ENCODE data around the gene C20orf141.
"Not testable (repeated sequence)": the region's sequence is repeated elsewhere in the genome, so short reads cannot be mapped to it uniquely, and the experiment has no call there.

Gene C20orf141

DNA sequence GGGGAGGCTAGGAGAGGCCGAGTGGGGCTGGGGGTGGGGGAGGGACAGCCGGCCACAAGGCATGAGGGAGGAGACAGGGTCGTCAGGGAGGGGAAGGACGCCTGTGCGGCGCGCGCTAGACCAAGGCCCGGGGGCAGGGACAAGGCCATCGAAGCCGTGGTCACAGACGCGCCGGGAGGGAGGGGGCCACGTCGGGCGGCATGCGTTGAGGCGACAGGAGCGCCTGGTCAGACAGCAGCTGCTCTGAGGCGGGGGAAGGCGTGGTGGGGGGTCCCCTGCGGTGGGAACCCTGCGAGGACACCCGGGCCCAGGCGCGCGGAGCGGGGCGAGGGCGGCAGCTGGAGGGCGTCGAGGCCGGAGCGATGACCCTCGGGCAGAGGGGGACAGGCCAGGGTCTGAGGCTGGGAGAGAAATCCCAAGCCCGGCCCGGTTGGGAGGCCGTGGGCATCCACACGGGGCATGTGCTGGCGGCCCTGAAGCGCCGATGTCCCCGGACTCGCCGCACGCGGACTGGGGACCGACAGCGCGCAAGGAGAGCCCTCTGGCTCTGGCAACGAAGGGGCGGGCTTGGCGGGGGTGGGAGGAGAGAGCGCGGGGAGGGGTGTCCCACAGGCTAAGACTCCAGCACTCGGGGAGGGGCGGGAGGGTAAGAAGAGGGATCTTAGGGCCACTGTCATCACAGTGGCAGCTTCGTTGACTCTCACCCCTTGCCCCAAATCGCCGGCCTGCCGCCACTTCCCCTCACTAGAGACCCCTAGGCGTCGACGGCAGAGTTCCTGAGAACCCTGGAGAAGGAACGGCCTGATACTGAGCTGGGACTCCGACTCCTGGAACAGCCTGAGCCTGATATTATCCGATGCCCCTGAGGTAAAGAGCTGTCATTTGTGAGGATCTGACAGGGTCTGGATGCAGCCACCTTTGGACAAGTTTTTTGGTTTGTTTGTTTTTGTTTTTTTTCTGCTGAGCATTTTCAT, 6.4 kb downstream of the C20orf141 start:
- Histone ChIP-seq H3K27me3 (ENCODE audit: control insufficient read depth in 1 of 2, insufficient read depth in 2 of 2, low read length in 2 of 2) (peaks cover 16 to 20% of the 10 kb centered on the region in 2 donors), H3K4me3 (ENCODE audit: low read depth in 1 of 2, low read length in 2 of 2) (no peak overlapping the region), H3K36me3 (ENCODE audit: control insufficient read depth in 1 of 2, insufficient read depth in 2 of 2, low read length in 2 of 2) (no peaks in the 10 kb centered on the region), H3K9ac (ENCODE audit: low read depth in 1 of 2, low read length in 2 of 2) (no peak overlapping the region), H3K27ac (ENCODE audit: low read depth, low read length) (no peak overlapping the region), H3K9me3 (ENCODE audit: control insufficient read depth in 1 of 2, low read length in 2 of 2) (no peaks in the 10 kb centered on the region), H3K4me1 (ENCODE audit: control insufficient read depth in 1 of 2, insufficient read depth in 2 of 2, low read length in 2 of 2) (no peaks in the 10 kb centered on the region)

DNA sequence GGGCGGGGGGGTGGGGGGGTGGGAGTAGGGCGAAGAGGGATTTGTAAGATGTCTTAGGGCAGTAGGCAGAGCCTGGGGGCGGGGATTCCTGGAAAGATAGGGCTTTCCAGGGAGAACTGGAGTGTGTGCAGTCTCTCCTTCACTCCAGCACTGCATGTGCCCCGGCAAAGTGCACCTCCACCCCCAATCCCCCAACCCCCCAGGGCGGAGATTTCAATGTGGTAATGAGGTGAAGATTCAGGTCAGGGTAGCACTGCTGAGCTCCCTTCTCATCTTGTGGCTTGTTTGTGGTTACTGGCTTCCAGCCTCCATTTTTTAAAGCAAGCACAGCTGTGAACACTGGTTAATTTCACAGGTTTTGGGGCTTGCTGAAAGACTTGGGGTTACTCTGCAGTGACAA, 7.3 kb downstream of the C20orf141 start:
- H3K27me3 ChIP-seq (ENCODE audit: control insufficient read depth in 1 of 2, insufficient read depth in 2 of 2, low read length in 2 of 2): peaks cover 18 to 27% of the 10 kb centered on the region in 2 donors
- no peak overlapping the region for H3K4me3 ChIP-seq (ENCODE audit: low read depth in 1 of 2, low read length in 2 of 2)
- no peaks in the 10 kb centered on the region for H3K9me3 ChIP-seq (ENCODE audit: control insufficient read depth in 1 of 2, low read length in 2 of 2)
- H3K4me1 ChIP-seq (ENCODE audit: control insufficient read depth in 1 of 2, insufficient read depth in 2 of 2, low read length in 2 of 2): no peaks in the 10 kb centered on the region
- H3K9ac ChIP-seq (ENCODE audit: low read depth in 1 of 2, low read length in 2 of 2): no peak overlapping the region
- no peak overlapping the region for H3K27ac ChIP-seq (ENCODE audit: low read depth, low read length)
- no peaks in the 10 kb centered on the region for H3K36me3 ChIP-seq (ENCODE audit: control insufficient read depth in 1 of 2, insufficient read depth in 2 of 2, low read length in 2 of 2)

DNA sequence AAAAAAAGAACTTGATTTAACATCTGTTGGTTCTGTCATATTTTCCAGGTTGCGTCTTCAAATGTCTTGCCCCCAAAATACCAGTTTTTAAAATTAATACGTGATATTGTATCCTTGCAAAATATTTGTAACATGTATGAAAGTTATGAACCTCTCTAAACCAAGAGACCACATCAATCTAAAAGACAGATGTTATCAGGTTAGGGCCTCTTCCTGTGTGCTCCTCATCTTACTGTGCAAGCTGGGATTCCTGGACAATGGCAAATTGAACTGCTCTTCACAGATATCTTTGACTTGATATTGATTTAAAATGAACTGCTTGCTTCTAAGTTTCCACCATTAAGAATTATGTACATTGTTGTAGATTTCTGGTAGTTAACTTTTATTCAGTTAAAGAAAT, 11.0 kb downstream of the C20orf141 start:
- no peak overlapping the region for H3K9ac ChIP-seq (ENCODE audit: low read depth in 1 of 2, low read length in 2 of 2)
- no peak overlapping the region for H3K4me3 ChIP-seq (ENCODE audit: low read depth in 1 of 2, low read length in 2 of 2)
- no peak overlapping the region for H3K27ac ChIP-seq (ENCODE audit: low read depth, low read length)
- no peaks in the 10 kb centered on the region for H3K9me3 ChIP-seq (ENCODE audit: control insufficient read depth in 1 of 2, low read length in 2 of 2)
- no peaks in the 10 kb centered on the region for H3K36me3 ChIP-seq (ENCODE audit: control insufficient read depth in 1 of 2, insufficient read depth in 2 of 2, low read length in 2 of 2)
- H3K4me1 ChIP-seq (ENCODE audit: control insufficient read depth in 1 of 2, insufficient read depth in 2 of 2, low read length in 2 of 2): no peaks in the 10 kb centered on the region
- H3K27me3 ChIP-seq (ENCODE audit: control insufficient read depth in 1 of 2, insufficient read depth in 2 of 2, low read length in 2 of 2): peaks cover 16 to 21% of the 10 kb centered on the region in 2 donors

- H3K27me3 ChIP-seq (ENCODE audit: control insufficient read depth in 1 of 2, insufficient read depth in 2 of 2, low read length in 2 of 2): peaks cover 12 to 15% of the 10 kb centered on the region in 2 donors
- H3K4me1 ChIP-seq (ENCODE audit: control insufficient read depth in 1 of 2, insufficient read depth in 2 of 2, low read length in 2 of 2): no peaks in the 10 kb centered on the region
- no peak overlapping the region for H3K27ac ChIP-seq (ENCODE audit: low read depth, low read length)
Measured at GRCh38 chr20:2826655-2827054, 11.9 kb downstream of the C20orf141 start.

DNA sequence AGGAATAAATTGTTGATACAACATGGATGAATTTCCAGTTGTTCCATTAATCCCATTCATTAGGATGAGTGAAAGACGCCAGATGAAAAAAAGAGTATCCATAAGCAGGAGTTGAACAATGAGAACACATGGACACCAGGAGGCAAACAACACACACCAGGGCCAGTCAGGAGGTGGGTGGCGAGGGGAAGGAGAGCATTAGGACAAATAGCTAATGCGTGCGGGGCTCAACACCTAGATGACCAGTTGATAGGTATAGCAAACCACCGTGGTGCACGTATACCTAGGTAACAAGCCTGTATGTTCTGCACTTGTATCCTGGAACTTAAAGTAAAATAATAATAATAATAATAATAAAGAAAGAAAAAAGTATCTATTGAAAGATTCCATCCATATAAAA, 14.6 kb downstream of the C20orf141 start:
- Histone ChIP-seq H3K27ac (ENCODE audit: low read depth, low read length) (no peak overlapping the region), H3K4me3 (ENCODE audit: low read depth in 1 of 2, low read length in 2 of 2) (no peak overlapping the region), H3K9ac (ENCODE audit: low read depth in 1 of 2, low read length in 2 of 2) (no peak overlapping the region), H3K36me3 (ENCODE audit: control insufficient read depth in 1 of 2, insufficient read depth in 2 of 2, low read length in 2 of 2) (no peaks in the 10 kb centered on the region), H3K9me3 (ENCODE audit: control insufficient read depth in 1 of 2, low read length in 2 of 2) (no peaks in the 10 kb centered on the region), H3K27me3 (ENCODE audit: control insufficient read depth in 1 of 2, insufficient read depth in 2 of 2, low read length in 2 of 2) (peaks cover 10 to 11% of the 10 kb centered on the region in 2 donors), H3K4me1 (ENCODE audit: control insufficient read depth in 1 of 2, insufficient read depth in 2 of 2, low read length in 2 of 2) (no peaks in the 10 kb centered on the region)

More at GRCh38 chr20:2826655-2827054, 11.9 kb downstream of the C20orf141 start:
- H3K9me3 ChIP-seq (ENCODE audit: control insufficient read depth in 1 of 2, low read length in 2 of 2): no peaks in the 10 kb centered on the region
- no peaks in the 10 kb centered on the region for H3K36me3 ChIP-seq (ENCODE audit: control insufficient read depth in 1 of 2, insufficient read depth in 2 of 2, low read length in 2 of 2)
- H3K4me3 ChIP-seq (ENCODE audit: low read depth in 1 of 2, low read length in 2 of 2): no peak overlapping the region
- no peak overlapping the region for H3K9ac ChIP-seq (ENCODE audit: low read depth in 1 of 2, low read length in 2 of 2)

- H3K4me3 ChIP-seq (ENCODE audit: low read depth in 1 of 2, low read length in 2 of 2); H3K27ac ChIP-seq (ENCODE audit: low read depth, low read length); H3K4me1 ChIP-seq (ENCODE audit: control insufficient read depth in 1 of 2, insufficient read depth in 2 of 2, low read length in 2 of 2); H3K9ac ChIP-seq (ENCODE audit: low read depth in 1 of 2, low read length in 2 of 2); H3K9me3 ChIP-seq (ENCODE audit: control insufficient read depth in 1 of 2, low read length in 2 of 2); H3K36me3 ChIP-seq (ENCODE audit: control insufficient read depth in 1 of 2, insufficient read depth in 2 of 2, low read length in 2 of 2): not testable (repeated sequence)
- peaks cover 4 to 11% of the 10 kb centered on the region in 2 donors for H3K27me3 ChIP-seq (ENCODE audit: control insufficient read depth in 1 of 2, insufficient read depth in 2 of 2, low read length in 2 of 2)
Measured at GRCh38 chr20:2831206-2831605, 16.4 kb downstream of the C20orf141 start.

DNA sequence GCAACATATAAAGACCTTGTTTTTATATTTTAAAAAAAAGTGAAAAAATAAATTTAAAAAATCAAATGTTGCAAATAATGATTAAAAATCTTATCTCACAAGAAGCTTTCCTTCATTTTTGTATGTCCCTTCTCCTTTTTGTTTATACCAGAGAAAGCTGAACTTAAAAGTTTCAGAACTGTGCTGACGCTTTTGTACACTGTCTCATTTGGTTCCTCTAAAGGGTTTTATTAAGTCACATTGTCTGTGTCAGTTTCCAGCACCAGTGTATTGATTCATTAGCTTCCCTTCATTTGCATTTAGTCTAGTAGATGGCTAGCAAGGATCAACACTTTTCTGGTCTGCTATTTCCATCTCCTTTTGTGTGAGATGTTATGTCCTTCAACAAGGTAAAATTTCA, 19.0 kb downstream of the C20orf141 start:
- peaks cover 0 to 3% of the 10 kb centered on the region in 2 donors for H3K36me3 ChIP-seq (ENCODE audit: control insufficient read depth in 1 of 2, insufficient read depth in 2 of 2, low read length in 2 of 2)
- no peaks in the 10 kb centered on the region for H3K4me1 ChIP-seq (ENCODE audit: control insufficient read depth in 1 of 2, insufficient read depth in 2 of 2, low read length in 2 of 2)
- H3K4me3 ChIP-seq (ENCODE audit: low read depth in 1 of 2, low read length in 2 of 2): no peak overlapping the region
- H3K27me3 ChIP-seq (ENCODE audit: control insufficient read depth in 1 of 2, insufficient read depth in 2 of 2, low read length in 2 of 2): no peaks in the 10 kb centered on the region
- no peak overlapping the region for H3K27ac ChIP-seq (ENCODE audit: low read depth, low read length)
- no peaks in the 10 kb centered on the region for H3K9me3 ChIP-seq (ENCODE audit: control insufficient read depth in 1 of 2, low read length in 2 of 2)
- H3K9ac ChIP-seq (ENCODE audit: low read depth in 1 of 2, low read length in 2 of 2): no peak overlapping the region

GRCh38 chr20:2834401-2835110, 19.8 kb downstream of the C20orf141 start:
- Histone ChIP-seq H3K4me3 (ENCODE audit: low read depth in 1 of 2, low read length in 2 of 2) (no peak overlapping the region), H3K9me3 (ENCODE audit: control insufficient read depth in 1 of 2, low read length in 2 of 2) (no peaks in the 10 kb centered on the region), H3K27ac (ENCODE audit: low read depth, low read length) (no peak overlapping the region), H3K27me3 (ENCODE audit: control insufficient read depth in 1 of 2, insufficient read depth in 2 of 2, low read length in 2 of 2) (no peaks in the 10 kb centered on the region), H3K36me3 (ENCODE audit: control insufficient read depth in 1 of 2, insufficient read depth in 2 of 2, low read length in 2 of 2) (peaks cover 0 to 3% of the 10 kb centered on the region in 2 donors), H3K4me1 (ENCODE audit: control insufficient read depth in 1 of 2, insufficient read depth in 2 of 2, low read length in 2 of 2) (peaks cover 3% of the 10 kb centered on the region in 2 donors), H3K9ac (ENCODE audit: low read depth in 1 of 2, low read length in 2 of 2) (no peak overlapping the region)

DNA sequence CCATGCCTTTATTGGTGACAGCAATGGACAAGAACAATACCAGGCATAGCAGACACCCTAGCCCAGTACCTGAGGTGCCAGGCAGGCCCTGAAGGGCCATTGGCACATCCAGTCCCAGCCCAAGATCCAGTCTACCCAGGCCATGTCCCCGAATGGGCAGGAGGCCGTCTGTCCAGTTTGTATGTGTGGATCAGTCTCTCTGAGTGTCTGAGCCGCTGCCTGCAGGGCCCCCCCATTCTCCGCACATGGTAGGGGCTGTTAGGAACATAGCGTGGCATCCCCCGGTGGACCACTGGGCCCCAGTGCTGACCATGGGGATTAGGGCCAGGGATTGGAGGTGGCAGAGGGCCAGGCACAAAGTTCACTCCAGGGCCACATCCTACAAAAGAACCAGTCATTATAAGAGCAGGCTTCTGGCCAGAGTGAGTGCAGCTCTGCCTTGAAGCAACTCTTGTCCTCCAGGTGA, 20.6 kb downstream of the C20orf141 start:
- Histone ChIP-seq H3K9me3 (ENCODE audit: control insufficient read depth in 1 of 2, low read length in 2 of 2) (no peaks in the 10 kb centered on the region), H3K4me3 (ENCODE audit: low read depth in 1 of 2, low read length in 2 of 2) (no peak overlapping the region), H3K27ac (ENCODE audit: low read depth, low read length) (no peak overlapping the region), H3K9ac (ENCODE audit: low read depth in 1 of 2, low read length in 2 of 2) (no peak overlapping the region), H3K36me3 (ENCODE audit: control insufficient read depth in 1 of 2, insufficient read depth in 2 of 2, low read length in 2 of 2) (peaks cover 0 to 3% of the 10 kb centered on the region in 2 donors), H3K4me1 (ENCODE audit: control insufficient read depth in 1 of 2, insufficient read depth in 2 of 2, low read length in 2 of 2) (peaks cover 6 to 7% of the 10 kb centered on the region in 2 donors), H3K27me3 (ENCODE audit: control insufficient read depth in 1 of 2, insufficient read depth in 2 of 2, low read length in 2 of 2) (no peaks in the 10 kb centered on the region)

- Histone ChIP-seq H3K9ac (ENCODE audit: low read depth in 1 of 2, low read length in 2 of 2) (no peak overlapping the region), H3K4me1 (ENCODE audit: control insufficient read depth in 1 of 2, insufficient read depth in 2 of 2, low read length in 2 of 2) (peaks cover 6 to 7% of the 10 kb centered on the region in 2 donors), H3K36me3 (ENCODE audit: control insufficient read depth in 1 of 2, insufficient read depth in 2 of 2, low read length in 2 of 2) (peaks cover 0 to 3% of the 10 kb centered on the region in 2 donors), H3K27me3 (ENCODE audit: control insufficient read depth in 1 of 2, insufficient read depth in 2 of 2, low read length in 2 of 2) (no peaks in the 10 kb centered on the region), H3K4me3 (ENCODE audit: low read depth in 1 of 2, low read length in 2 of 2) (no peak overlapping the region), H3K27ac (ENCODE audit: low read depth, low read length) (no peak overlapping the region), H3K9me3 (ENCODE audit: control insufficient read depth in 1 of 2, low read length in 2 of 2) (no peaks in the 10 kb centered on the region)
Measured at GRCh38 chr20:2836035-2836434, 21.2 kb downstream of the C20orf141 start.
